HG03039 (cell line): ENCODE results near the gene LTBP1.
"Not testable (repeated sequence)": the region's sequence is repeated elsewhere in the genome, so short reads cannot be mapped to it uniquely, and the experiment has no call there.

Experiments
- ATAC-seq: cut with Tn5 transposase; IDR thresholded peaks from one replicate; pipeline ENCODE4 v1.9.1; 2021; ENCODE audit warnings: mild to moderate bottlenecking, moderate library complexity; ENCODE audit not compliant: unreplicated experiment

Gene LTBP1

GRCh38 chr2:33441235-33441810 is 494.6 kb downstream of the LTBP1 start:
- peak; percentile 72 for ATAC-seq

GRCh38 chr2:33442052-33442451 is 495.3 kb downstream of the LTBP1 start:
- ATAC-seq = not testable (repeated sequence)

GRCh38 chr2:33442528-33443079 is 495.9 kb downstream of the LTBP1 start:
- no peak for ATAC-seq

- no peak for ATAC-seq
Observed at GRCh38 chr2:33443274-33443829, 496.6 kb downstream of the LTBP1 start.

- ATAC-seq = no peak
Observed at GRCh38 chr2:33444967-33445366, 498.2 kb downstream of the LTBP1 start.

- no peak for ATAC-seq
Observed at GRCh38 chr2:33448220-33448899, 501.6 kb downstream of the LTBP1 start.
